Activated CD4-positive, CD25-positive, alpha-beta regulatory T cell treated with anti-CD3 and anti-CD28 coated beads, Interleukin-2, amount 50 U/mL, for 24 hours (primary cell): Measurements from ENCODE around the gene CTNNA2.
"Not testable (repeated sequence)": the region's sequence is repeated elsewhere in the genome, so short reads cannot be mapped to it uniquely, and the experiment has no call there.

ENCODE experiments used
- ATAC-seq, 2 donors: fragments of 150-1000 bp; cut with Tn5 transposase; one replicate each; pipeline ENCODE4 v1.10.0; 2021; ENCODE audit warnings: mild to moderate bottlenecking in 1 of 2, moderate library complexity in 1 of 2

CTNNA2 gene

GRCh38 chr2:79985571-79985970, 472.7 kb downstream of the CTNNA2 start:
- no peak for ATAC-seq

DNA sequence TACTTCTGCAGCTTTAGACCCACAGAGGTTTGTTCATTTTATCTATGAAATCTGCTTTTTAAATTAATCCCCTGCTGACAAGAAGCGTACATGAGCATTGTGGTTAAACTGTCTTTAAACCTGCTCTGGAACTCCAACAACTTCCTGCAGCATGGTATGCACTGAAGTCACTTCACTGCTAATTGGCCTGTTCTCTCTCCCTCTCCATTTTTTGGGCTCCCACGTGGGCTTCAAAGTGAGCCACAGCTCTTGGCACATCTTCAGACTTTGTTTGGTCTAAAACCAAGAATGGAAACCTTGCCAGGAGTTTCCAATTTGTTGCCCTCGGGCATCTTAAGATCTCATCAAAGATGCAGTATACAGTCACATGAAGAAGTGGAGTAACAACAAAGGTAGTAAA, 480.3 kb downstream of the CTNNA2 start:
- ATAC-seq: no peak

GRCh38 chr2:79994161-79994560, 481.3 kb downstream of the CTNNA2 start:
- ATAC-seq: no peak

DNA sequence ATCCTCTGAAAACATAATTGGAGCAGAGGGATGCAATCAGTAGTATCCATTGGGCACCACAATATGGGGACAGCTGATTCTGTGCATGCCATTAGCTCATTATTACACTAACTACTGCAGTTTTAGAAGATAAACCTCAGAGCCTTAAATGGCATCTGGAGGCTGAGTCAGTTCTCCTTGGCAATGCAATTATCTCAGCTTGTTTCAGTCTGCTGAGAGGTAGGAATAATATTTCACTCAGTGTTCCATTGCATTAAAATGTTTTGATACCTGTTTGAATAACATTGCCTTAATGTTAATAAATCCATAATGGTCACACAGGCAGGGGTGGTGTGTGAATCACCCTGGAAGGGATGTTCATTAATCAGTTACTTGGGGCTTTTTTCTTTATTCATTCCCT, 482.1 kb downstream of the CTNNA2 start:
- ATAC-seq: no peak

- ATAC-seq: no peak
Observed at GRCh38 chr2:79996709-79997108, 483.9 kb downstream of the CTNNA2 start.

DNA sequence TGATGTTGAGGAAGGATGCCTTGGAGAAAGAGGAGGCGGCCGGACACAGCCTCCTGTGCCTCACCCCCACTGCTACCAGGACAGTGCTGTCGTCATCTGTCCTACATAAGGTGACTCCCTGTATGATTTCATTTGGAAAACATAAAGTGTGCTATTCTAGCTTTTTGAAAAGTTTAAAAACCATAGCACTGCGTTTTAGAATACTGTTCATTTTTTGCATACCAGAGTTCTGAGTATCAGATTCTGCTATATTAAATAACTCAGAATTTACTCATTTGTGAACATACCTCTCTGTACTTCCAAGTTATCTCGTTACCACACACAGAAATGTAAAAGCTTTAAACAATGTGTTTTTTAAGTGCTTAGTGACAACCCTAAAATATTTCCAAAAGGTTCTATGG, 488.9 kb downstream of the CTNNA2 start:
- ATAC-seq: no peak

- ATAC-seq: no peak
Observed at GRCh38 chr2:80002112-80002511, 489.3 kb downstream of the CTNNA2 start.

DNA sequence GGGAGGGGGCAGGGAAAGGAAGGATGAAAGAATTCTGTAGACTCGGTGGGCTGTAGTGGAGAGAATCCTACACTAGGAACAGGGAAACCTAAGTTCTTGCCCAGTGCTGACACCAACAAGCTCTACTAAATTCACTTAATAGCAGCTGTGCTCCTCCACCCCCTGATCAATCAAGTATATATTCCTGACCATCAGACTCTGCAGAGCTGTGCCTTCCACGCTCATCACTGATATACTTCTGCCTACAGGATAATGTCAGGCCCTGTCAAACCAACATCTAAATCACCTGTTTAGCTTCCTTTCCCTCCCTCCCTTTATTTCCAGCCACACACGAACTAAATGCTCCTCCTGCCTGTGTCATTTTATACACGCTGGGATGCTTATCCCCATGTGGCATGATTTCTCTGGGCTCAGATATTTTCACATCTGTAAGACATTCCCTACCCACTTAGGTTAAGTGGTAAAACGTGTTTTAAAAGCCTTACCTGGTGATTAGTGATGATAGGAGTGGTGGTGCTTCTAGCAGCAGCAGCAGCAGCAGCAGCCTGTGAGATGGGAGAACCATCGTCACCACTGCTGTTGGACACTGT, 489.8 kb downstream of the CTNNA2 start:
- no peak for ATAC-seq

DNA sequence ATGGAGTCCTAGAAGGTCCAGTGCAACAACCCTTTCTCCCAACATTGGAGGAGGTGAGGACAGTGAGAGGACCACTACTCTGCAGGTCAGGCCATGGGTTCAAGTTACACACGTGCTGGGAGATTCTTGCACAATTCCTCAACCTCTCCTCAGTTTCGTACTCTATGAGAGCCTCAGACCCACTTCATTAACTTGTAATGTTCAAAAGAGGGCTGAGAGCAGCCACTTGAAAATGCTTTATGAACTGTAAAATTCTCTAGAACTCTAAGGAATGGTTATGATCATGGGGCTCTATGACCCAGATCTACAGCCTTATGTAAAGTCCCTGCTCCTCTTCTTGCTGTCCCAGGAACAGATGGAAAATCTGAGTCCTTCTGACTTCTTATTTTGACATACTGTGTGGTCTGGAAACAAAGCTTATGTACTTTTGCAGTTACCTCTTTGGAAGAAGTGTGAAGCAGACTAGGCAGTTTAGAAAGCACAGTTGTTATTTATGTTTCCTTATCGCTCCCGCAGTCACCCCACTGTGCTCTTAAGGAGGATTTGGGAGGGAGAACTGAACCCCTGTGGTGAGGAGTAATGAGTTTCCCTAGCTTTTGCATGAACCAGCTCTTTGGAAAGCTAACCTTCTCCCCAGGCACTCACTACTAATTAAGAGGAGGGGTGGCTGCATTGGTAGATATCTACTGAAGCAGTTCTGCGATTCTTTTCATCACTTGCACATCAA, 495.1 kb downstream of the CTNNA2 start:
- no peak for ATAC-seq

DNA sequence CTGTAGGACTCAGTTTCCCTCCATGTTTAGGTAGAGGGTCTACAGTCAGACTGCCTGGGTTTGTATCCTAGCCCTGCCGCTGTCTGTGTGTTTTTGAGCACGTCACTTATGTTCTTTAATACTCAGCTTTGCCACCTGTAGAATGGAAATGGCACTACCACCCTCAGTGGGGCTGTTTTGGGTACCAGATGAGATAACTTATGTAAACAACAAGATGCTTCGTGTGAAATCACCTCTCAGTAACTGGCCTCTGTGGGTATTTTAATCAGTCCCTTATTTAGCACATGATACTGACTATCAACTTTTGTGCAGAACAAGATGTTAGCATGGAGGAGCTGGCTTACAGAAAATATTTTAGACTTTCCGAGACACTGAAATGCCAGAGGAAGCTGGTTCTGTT, 495.7 kb downstream of the CTNNA2 start:
- ATAC-seq: no peak

- no peak for ATAC-seq
Observed at GRCh38 chr2:80009211-80009610, 496.4 kb downstream of the CTNNA2 start.

- ATAC-seq: no peak
Observed at GRCh38 chr2:80012061-80012460, 499.2 kb downstream of the CTNNA2 start.

- ATAC-seq: no peak
Observed at GRCh38 chr2:80014637-80015036, 501.8 kb downstream of the CTNNA2 start.

DNA sequence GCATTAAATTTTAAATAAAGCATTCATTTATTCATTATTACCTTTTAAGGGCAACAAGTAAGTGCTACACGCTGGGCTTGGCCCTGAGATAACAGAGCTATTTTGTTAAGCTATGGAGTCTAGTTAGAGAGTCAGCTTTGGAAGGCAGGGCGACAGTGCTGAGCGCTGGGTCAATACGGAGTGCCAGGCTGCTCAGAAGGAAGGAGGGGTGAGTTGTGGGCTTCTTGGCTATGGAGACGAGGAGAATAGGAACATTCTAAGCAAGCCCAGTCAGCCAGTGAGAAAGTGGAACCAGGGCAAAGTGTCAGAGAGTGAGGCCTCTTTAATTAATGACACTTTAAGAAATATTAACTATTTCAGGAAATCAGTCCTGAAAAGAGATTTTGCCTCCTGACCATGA, 503.3 kb downstream of the CTNNA2 start:
- ATAC-seq: no peak

- ATAC-seq: no peak
Observed at GRCh38 chr2:80019571-80020460, 507.0 kb downstream of the CTNNA2 start.

DNA sequence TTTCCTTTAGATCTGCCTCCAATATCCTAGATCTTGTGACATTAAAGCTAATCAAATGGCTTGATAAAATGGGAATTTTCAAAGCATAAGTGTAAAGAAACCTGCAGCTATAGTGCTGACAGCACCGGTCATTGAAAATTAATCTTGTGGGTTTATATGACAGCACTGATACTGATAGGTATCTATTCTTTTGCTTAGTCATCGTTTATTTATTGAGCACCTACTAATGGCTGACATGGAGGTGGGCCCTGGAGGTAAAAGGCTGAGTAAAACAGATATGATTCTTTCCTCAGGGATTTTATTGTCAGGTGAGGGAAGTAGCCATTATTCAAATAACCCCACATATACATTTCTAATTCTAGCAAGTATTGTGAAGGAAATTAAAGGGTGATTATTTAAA, 509.2 kb downstream of the CTNNA2 start:
- ATAC-seq: no peak

- ATAC-seq: no peak
Observed at GRCh38 chr2:80026040-80026729, 513.3 kb downstream of the CTNNA2 start.

- ATAC-seq: no peak
Observed at GRCh38 chr2:80028051-80028450, 515.2 kb downstream of the CTNNA2 start.

DNA sequence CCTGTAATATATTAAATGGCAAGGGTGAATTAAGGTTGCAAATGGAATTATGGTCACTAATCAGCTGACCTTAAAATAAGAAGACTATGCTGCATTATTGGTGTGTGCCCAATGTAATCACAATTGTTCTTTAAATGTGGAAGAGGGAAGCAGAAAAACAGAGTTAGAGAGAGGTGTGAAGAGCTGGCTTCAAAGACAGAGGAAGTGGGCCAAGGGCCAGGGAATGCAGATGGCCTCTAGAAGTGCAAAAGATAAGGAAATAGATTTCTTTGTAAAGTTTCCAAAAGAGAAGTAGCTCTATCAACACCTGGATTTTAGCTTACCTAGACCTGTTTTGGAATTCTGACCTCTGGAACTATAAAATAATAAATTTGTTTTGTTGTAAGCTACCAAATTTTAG, 515.7 kb downstream of the CTNNA2 start:
- no peak for ATAC-seq

GRCh38 chr2:80030135-80030534, 517.3 kb downstream of the CTNNA2 start:
- no peak for ATAC-seq

- ATAC-seq: not testable (repeated sequence)
Observed at GRCh38 chr2:80032684-80033083, 519.8 kb downstream of the CTNNA2 start.

- ATAC-seq: no peak
Observed at GRCh38 chr2:80035749-80036285, 523.0 kb downstream of the CTNNA2 start.

GRCh38 chr2:80037310-80037709, 524.5 kb downstream of the CTNNA2 start:
- ATAC-seq: no peak
